Prostate gland (tissue), 2 donors: ENCODE data around the gene ALK. TPM values are rescaled to one million over a fixed set of nuclear protein-coding genes. Genes with fewer than 3 reads are reported as not detected.

Experiments used
- DNase-seq: peaks from one replicate; pipeline ENCODE4 v3.0.0-alpha.2; 2019; ENCODE audit warnings: low spot score
- H3K27ac ChIP-seq, 2 donors: fragments of 200-600 bp; sonication (generic); 2 replicates each; pipeline ENCODE4 v1.5.1; 2017 to 2019
- H3K27me3 ChIP-seq: fragments of 200-600 bp; sonication (generic); replicated peaks from 2 replicates; pipeline ENCODE4 v1.5.1; 2019; ENCODE audit not compliant: insufficient read depth
- H3K36me3 ChIP-seq, 2 donors: fragments of 200-600 bp; sonication (generic); 1 replicate in 1 of 2; 2 replicates in 1 of 2; pipeline versions ENCODE4 v1.5.1 to v1.8.1; 2017 to 2019
- H3K4me1 ChIP-seq: fragments of 200-600 bp; sonication (generic); replicated peaks from 2 replicates; pipeline ENCODE4 v1.5.1; 2019
- H3K4me3 ChIP-seq, 2 donors: fragments of 200-600 bp; sonication (generic); 2 replicates each; pipeline ENCODE4 v1.5.1; 2017 to 2019
- H3K9me3 ChIP-seq: fragments of 200-600 bp; sonication (generic); 2 replicates; pipeline ENCODE4 v1.5.1; 2017
- POLR2A ChIP-seq: fragments of 450-650 bp; IDR thresholded peaks from one replicate; pipeline ENCODE4 v1.6.1; 2016; ENCODE audit warnings: antibody characterized with exemption, mild to moderate bottlenecking
- POLR2AphosphoS5 ChIP-seq: sonication (generic); formaldehyde crosslinking; IDR thresholded peaks from one replicate; pipeline ENCODE4 v1.6.1; 2017; ENCODE audit warnings: antibody characterized with exemption
- WGBS: methylation state at CpG from one replicate; pipeline ENCODE4 v1.1.5; 2018; 5-methylcytosine and 5-hydroxymethylcytosine counted together
- intact Hi-C: fragments of 100-400 bp; cut with DNase I; formaldehyde crosslinking; loops from one replicate; pipeline ENCODE4 v1.14.2; 2022
- total RNA-seq, 2 donors: library from RNA; depleted of rRNA; stranded (reverse); fragments of >200 nt; gene quantifications; one replicate each; pipeline ENCODE4 v1.1.0, GENCODE V29; 2016
- TF ChIP-seq, protein P1 (sequence below), 4 experiments: fragments of 200-600 bp in 2 of 4; fragments of 450-650 bp in 2 of 4; sonication (generic) in 2 of 4; IDR thresholded peaks; 1 replicate in 3 of 4; 2 replicates in 1 of 4; pipeline ENCODE4 v1.5.1; 2016 to 2019; ENCODE audit warnings: antibody characterized with exemption in 4 of 4, mild to moderate bottlenecking in 2 of 4, moderate library complexity in 2 of 4

The ALK gene
- total RNA-seq, 2 donors from 2014 or later: 0.14 to 1.2 TPM

- Histone ChIP-seq H3K36me3 (no peaks in the 10 kb centered on the region), H3K4me3 (no peak overlapping the region), H3K27ac (no peak overlapping the region), H3K4me1 (no peaks in the 10 kb centered on the region), H3K9me3 (no peaks in the 10 kb centered on the region), H3K27me3 (no peaks in the 10 kb centered on the region)
- no peak for DNase-seq
- intact Hi-C loops: no loop called here
- TF ChIP-seq, protein P1, sequence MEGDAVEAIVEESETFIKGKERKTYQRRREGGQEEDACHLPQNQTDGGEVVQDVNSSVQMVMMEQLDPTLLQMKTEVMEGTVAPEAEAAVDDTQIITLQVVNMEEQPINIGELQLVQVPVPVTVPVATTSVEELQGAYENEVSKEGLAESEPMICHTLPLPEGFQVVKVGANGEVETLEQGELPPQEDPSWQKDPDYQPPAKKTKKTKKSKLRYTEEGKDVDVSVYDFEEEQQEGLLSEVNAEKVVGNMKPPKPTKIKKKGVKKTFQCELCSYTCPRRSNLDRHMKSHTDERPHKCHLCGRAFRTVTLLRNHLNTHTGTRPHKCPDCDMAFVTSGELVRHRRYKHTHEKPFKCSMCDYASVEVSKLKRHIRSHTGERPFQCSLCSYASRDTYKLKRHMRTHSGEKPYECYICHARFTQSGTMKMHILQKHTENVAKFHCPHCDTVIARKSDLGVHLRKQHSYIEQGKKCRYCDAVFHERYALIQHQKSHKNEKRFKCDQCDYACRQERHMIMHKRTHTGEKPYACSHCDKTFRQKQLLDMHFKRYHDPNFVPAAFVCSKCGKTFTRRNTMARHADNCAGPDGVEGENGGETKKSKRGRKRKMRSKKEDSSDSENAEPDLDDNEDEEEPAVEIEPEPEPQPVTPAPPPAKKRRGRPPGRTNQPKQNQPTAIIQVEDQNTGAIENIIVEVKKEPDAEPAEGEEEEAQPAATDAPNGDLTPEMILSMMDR (IDR thresholded peaks at IDR 0.05): no peak
- TF ChIP-seq POLR2AphosphoS5: no peak
- 74% methylated on average over 4 of the region's 4 CpGs for WGBS
Measured at GRCh38 chr2:29705616-29706015, 215.8 kb downstream of the ALK start.

DNA sequence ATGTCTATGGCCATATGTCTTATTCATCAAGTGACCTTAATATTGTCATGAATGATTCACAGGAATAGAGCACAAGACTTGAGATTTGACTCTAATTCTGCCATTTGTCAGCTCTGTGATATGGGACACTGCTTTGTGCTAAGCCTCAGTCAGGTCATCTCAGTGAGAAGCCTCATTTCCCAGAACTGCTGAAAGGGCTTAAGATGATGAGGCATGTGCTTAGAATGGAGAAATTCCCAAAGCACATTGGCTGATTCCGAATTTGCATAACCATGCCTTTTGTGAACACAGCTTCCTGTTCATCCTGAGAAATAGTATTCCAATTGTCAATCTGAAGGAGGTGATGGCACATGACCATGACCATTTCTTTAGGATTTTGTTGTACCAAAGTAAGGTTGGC lies 218.1 kb downstream of the ALK start:
- TF ChIP-seq, protein P1 (IDR thresholded peaks at IDR 0.05): no peak
- no peak for TF ChIP-seq POLR2A
- TF ChIP-seq POLR2AphosphoS5: no peak
- DNase-seq: no peak
- no peaks in the 10 kb centered on the region for H3K4me1 ChIP-seq
- 100% methylated on average over 1 of the region's 1 CpG for WGBS
- no peak overlapping the region for H3K4me3 ChIP-seq
- H3K9me3 ChIP-seq: no peaks in the 10 kb centered on the region
- H3K36me3 ChIP-seq: no peaks in the 10 kb centered on the region
- intact Hi-C loops: no loop called here
- H3K27me3 ChIP-seq: no peaks in the 10 kb centered on the region
- no peak overlapping the region for H3K27ac ChIP-seq

DNA sequence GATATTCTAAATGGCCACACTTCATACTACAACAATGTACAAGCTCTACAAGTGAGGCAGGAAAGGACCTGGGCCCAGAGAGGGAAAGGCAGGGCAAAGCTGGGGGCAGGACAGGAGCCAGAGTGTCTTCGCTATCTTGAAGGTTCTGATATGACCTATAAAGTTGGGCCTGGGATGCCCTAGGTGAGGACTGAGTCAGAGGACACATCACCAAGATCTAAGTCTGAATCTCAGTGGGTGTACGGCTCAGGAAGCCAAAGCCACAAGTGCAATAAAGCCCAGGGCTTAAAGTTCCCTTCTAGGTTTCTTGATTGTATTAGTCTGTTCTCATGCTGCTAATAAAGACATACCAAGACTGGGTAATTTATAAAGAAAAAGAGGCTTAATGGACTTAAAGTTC lies 219.1 kb downstream of the ALK start:
- intact Hi-C loops: no loop called here
- no peak for TF ChIP-seq POLR2AphosphoS5
- TF ChIP-seq, protein P1 (IDR thresholded peaks at IDR 0.05): no peak
- no peak for TF ChIP-seq POLR2A
- Histone ChIP-seq H3K9me3 (no peaks in the 10 kb centered on the region), H3K4me1 (no peaks in the 10 kb centered on the region), H3K27me3 (no peaks in the 10 kb centered on the region), H3K36me3 (no peaks in the 10 kb centered on the region), H3K27ac (no peak overlapping the region), H3K4me3 (no peak overlapping the region)
- 83% methylated on average over 2 of the region's 2 CpGs for WGBS
- no peak for DNase-seq

GRCh38 chr2:29700560-29700959 lies 220.8 kb downstream of the ALK start:
- no peaks in the 10 kb centered on the region for H3K4me1 ChIP-seq
- TF ChIP-seq POLR2A: no peak
- TF ChIP-seq POLR2AphosphoS5: no peak
- TF ChIP-seq, protein P1 (IDR thresholded peaks at IDR 0.05): no peak
- no peaks in the 10 kb centered on the region for H3K27me3 ChIP-seq
- no peaks in the 10 kb centered on the region for H3K9me3 ChIP-seq
- WGBS: 79% methylated on average over 2 of the region's 2 CpGs
- no peak overlapping the region for H3K4me3 ChIP-seq
- DNase-seq: no peak
- no peaks in the 10 kb centered on the region for H3K36me3 ChIP-seq
- H3K27ac ChIP-seq: no peak overlapping the region
- intact Hi-C loops: no loop called here

DNA sequence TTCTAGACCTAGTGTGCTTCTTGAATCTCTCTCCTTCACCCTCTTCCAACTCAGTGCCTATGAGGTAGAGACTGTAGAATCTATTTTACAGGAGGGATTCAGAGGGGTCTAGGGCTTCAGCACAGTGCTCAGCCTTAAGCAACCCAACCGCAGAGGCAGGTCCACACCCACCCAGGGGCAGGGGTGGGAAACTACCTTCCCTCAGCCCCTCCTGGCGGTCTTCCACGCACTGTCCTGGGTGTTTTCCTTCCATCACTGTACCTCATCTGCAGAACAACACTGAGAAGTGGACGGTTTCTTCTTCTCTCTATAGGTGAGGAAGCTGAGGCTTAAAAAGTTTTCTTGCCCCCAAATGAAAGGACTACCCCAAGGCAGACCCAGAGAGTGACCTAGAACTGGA lies 222.3 kb downstream of the ALK start:
- no peak for TF ChIP-seq POLR2AphosphoS5
- no peak for TF ChIP-seq POLR2A
- TF ChIP-seq, protein P1 (IDR thresholded peaks at IDR 0.05): no peak
- WGBS: 65% methylated on average over 4 of the region's 4 CpGs

More for the DNA sequence above, 222.3 kb downstream of the ALK start:
- Histone ChIP-seq H3K4me3 (no peak overlapping the region), H3K36me3 (no peaks in the 10 kb centered on the region), H3K27me3 (no peaks in the 10 kb centered on the region), H3K27ac (no peak overlapping the region), H3K4me1 (no peaks in the 10 kb centered on the region), H3K9me3 (no peaks in the 10 kb centered on the region)
- intact Hi-C loops: no loop called here
- no peak for DNase-seq
